ENCODE results near the gene TPI1. TPM values are rescaled to one million over a fixed set of nuclear protein-coding genes. Genes with fewer than 3 reads are reported as not detected.

Gene TPI1
- polyA plus RNA-seq, 3 donors: 446 to 839 (median 764) TPM

- peaks cover 13 to 19% of the 10 kb centered on the region in 2 donors for H3K4me1 ChIP-seq (ENCODE audit: control insufficient read depth in 1 of 2, insufficient read depth in 2 of 2, low read length in 2 of 2)
- H3K9me3 ChIP-seq (replicated peaks in 1 of 2; ENCODE audit: control insufficient read depth in 1 of 2, insufficient read depth in 1 of 2, low read length in 2 of 2): peaks cover 0 to 10% of the 10 kb centered on the region in 2 donors
- H3K27ac Mint-ChIP-seq: no peak overlapping the region
- peaks cover 23 to 60% of the 10 kb centered on the region in 2 donors for H3K27me3 ChIP-seq (ENCODE audit: control insufficient read depth in 2 of 2, insufficient read depth in 2 of 2, low read length in 2 of 2)
- no peak overlapping the region for H3K4me2 ChIP-seq (replicated peaks; ENCODE audit: extremely low read depth, low read length, poor library complexity, severe bottlenecking)
- peaks cover 19% of the 10 kb centered on the region for H3K4me1 Mint-ChIP-seq
- H3K9me3 Mint-ChIP-seq: peaks cover 0 to 9% (median 5%) of the 10 kb centered on the region in 7 donors
- intact Hi-C loops (cut with micrococcal nuclease): no loop called here
- no peak overlapping the region for H2AFZ ChIP-seq (ENCODE audit: insufficient read depth, low read depth, low read length, poor library complexity, severe bottlenecking)
- WGBS (ENCODE audit: insufficient coverage): 94% methylated on average over 10 of the region's 14 CpGs
- peak overlapping the region in 1 of 2 donors; percentile 95 for H3K4me3 Mint-ChIP-seq
- peaks cover 62 to 68% (median 66%) of the 10 kb centered on the region in 3 donors for H3K27me3 Mint-ChIP-seq (ENCODE audit: low read depth in 3 of 3)
- H3K36me3 ChIP-seq (replicated peaks in 1 of 2; ENCODE audit: control insufficient read depth in 1 of 2, insufficient read depth in 2 of 2, low read length in 2 of 2): no peaks in the 10 kb centered on the region
- H3K27ac ChIP-seq (ENCODE audit: low read depth in 1 of 2, low read length in 2 of 2): no peak overlapping the region
- TF ChIP-seq CTCF (IDR thresholded peaks at IDR 0.05): no peak
- no peak overlapping the region for H3K9ac ChIP-seq (ENCODE audit: insufficient read depth, low read length, poor library complexity, severe bottlenecking)
- peaks cover 0 to 13% of the 10 kb centered on the region in 2 donors for H3K36me3 Mint-ChIP-seq
- no peaks in the 10 kb centered on the region for H3K79me2 ChIP-seq (ENCODE audit: insufficient read depth, low read length)
- H4K20me1 ChIP-seq (ENCODE audit: insufficient read depth, low read length): no peaks in the 10 kb centered on the region
- DNase-seq: no peak
- no peak overlapping the region for H3K4me3 ChIP-seq (replicated peaks in 1 of 3; ENCODE audit: low read depth in 2 of 3, low read length in 3 of 3)
Observed at GRCh38 chr12:6915789-6916285, 48.5 kb downstream of the TPI1 start.

- H3K4me1 ChIP-seq (ENCODE audit: control insufficient read depth in 1 of 2, insufficient read depth in 2 of 2, low read length in 2 of 2): peaks cover 13 to 19% of the 10 kb centered on the region in 2 donors
- Mint-ChIP-seq H3K4me3 (peak overlapping the region in 1 of 2 donors; percentile 28), H3K4me1 (peaks cover 19% of the 10 kb centered on the region), H3K9me3 (peaks cover 0 to 9% (median 5%) of the 10 kb centered on the region in 7 donors), H3K27ac (peak overlapping the region in 1 of 7 donors; percentile 43), H3K27me3 (ENCODE audit: low read depth in 3 of 3) (peaks cover 63 to 66% (median 63%) of the 10 kb centered on the region in 3 donors), H3K36me3 (peaks cover 0 to 13% of the 10 kb centered on the region in 2 donors)
- no peak for TF ChIP-seq CTCF (IDR thresholded peaks at IDR 0.05)
- no peak overlapping the region for H2AFZ ChIP-seq (ENCODE audit: insufficient read depth, low read depth, low read length, poor library complexity, severe bottlenecking)
- WGBS (ENCODE audit: insufficient coverage): 96% methylated on average over 8 of the region's 11 CpGs
- H3K4me2 ChIP-seq (replicated peaks; ENCODE audit: extremely low read depth, low read length, poor library complexity, severe bottlenecking): no peak overlapping the region
- intact Hi-C loops (cut with micrococcal nuclease): no loop called here
- H4K20me1 ChIP-seq (ENCODE audit: insufficient read depth, low read length): no peaks in the 10 kb centered on the region
- H3K9me3 ChIP-seq (replicated peaks in 1 of 2; ENCODE audit: control insufficient read depth in 1 of 2, insufficient read depth in 1 of 2, low read length in 2 of 2): peaks cover 0 to 10% of the 10 kb centered on the region in 2 donors
- DNase-seq: no peak
- no peak overlapping the region for H3K4me3 ChIP-seq (replicated peaks in 1 of 3; ENCODE audit: low read depth in 2 of 3, low read length in 3 of 3)
- H3K36me3 ChIP-seq (replicated peaks in 1 of 2; ENCODE audit: control insufficient read depth in 1 of 2, insufficient read depth in 2 of 2, low read length in 2 of 2): no peaks in the 10 kb centered on the region
- no peaks in the 10 kb centered on the region for H3K79me2 ChIP-seq (ENCODE audit: insufficient read depth, low read length)
- no peak overlapping the region for H3K27ac ChIP-seq (ENCODE audit: low read depth in 1 of 2, low read length in 2 of 2)
- H3K9ac ChIP-seq (ENCODE audit: insufficient read depth, low read length, poor library complexity, severe bottlenecking): no peak overlapping the region
- peaks cover 21 to 58% of the 10 kb centered on the region in 2 donors for H3K27me3 ChIP-seq (ENCODE audit: control insufficient read depth in 2 of 2, insufficient read depth in 2 of 2, low read length in 2 of 2)
Observed at GRCh38 chr12:6916426-6917200, 49.3 kb downstream of the TPI1 start.

All from CD14-positive monocyte (primary cell).